Stomach (tissue), 4 donors: Measurements from ENCODE around the gene BDKRB1.

Experiments
- CTCF ChIP-seq, 7 experiments: fragments of 450-650 bp in 4 of 7; fragments of 200-600 bp in 3 of 7; sonication (generic) in 3 of 7; IDR thresholded peaks; one replicate each; pipeline ENCODE4 v1.5.1; 2016 to 2019; ENCODE audit warnings: antibody characterized with exemption in 7 of 7, control low read depth in 2 of 7, mild to moderate bottlenecking in 1 of 7
- EP300 ChIP-seq: sonication (generic); formaldehyde crosslinking; IDR thresholded peaks from one replicate; pipeline ENCODE4 v1.6.1; 2017; ENCODE audit warnings: antibody characterized with exemption
- POLR2A ChIP-seq, 4 donors: fragments of 450-650 bp; IDR thresholded peaks; one replicate each; pipeline ENCODE4 v1.6.1; 2016; ENCODE audit warnings: antibody characterized with exemption in 4 of 4, control low read depth in 2 of 4, mild to moderate bottlenecking in 1 of 4, moderate library complexity in 1 of 4
- POLR2AphosphoS5 ChIP-seq, 3 donors: sonication (generic); formaldehyde crosslinking; IDR thresholded peaks; one replicate each; pipeline ENCODE4 v1.6.1; 2016; ENCODE audit warnings: antibody characterized with exemption in 3 of 3

- TF ChIP-seq POLR2A (IDR thresholded peaks at IDR 0.05) = no peak
- TF ChIP-seq POLR2AphosphoS5 (IDR thresholded peaks at IDR 0.05) = peak; percentile 62 to 95 (median 86)
- peak; percentile 10 for TF ChIP-seq EP300
- no peak for TF ChIP-seq CTCF (IDR thresholded peaks at IDR 0.05)
Observed at GRCh38 chr14:96255501-96256366, at the start of gene BDKRB1.
